Lower leg skin (tissue), 4 donors: ENCODE measurements around the gene SRSF11. TPM values are rescaled to one million over a fixed set of nuclear protein-coding genes. Genes with fewer than 3 reads are reported as not detected.

ENCODE experiments used
- DNase-seq, 2 donors: peaks; one replicate each; pipeline ENCODE4 v3.0.0-alpha.2; 2019; ENCODE audit warnings: low spot score in 2 of 2
- H3K4me3 ChIP-seq: fragments of 200-600 bp; sonication (generic); 2 replicates; pipeline ENCODE4 v1.5.1; 2017; ENCODE audit warnings: mild to moderate bottlenecking, low read depth; ENCODE audit not compliant: poor library complexity, severe bottlenecking
- POLR2A ChIP-seq, 2 donors: fragments of 450-650 bp; IDR thresholded peaks; one replicate each; pipeline ENCODE4 v1.6.1; 2016 to 2017; ENCODE audit warnings: antibody characterized with exemption in 2 of 2, mild to moderate bottlenecking in 1 of 2, moderate library complexity in 1 of 2
- intact Hi-C: fragments of 100-400 bp; cut with DNase I; formaldehyde crosslinking; loops from one replicate; pipeline ENCODE4 v1.15.0; 2023; ENCODE audit warnings: low total_unique reads
- total RNA-seq, 4 donors: library from RNA; depleted of rRNA; stranded (reverse); fragments of >200 nt; gene quantifications; one replicate each; pipeline ENCODE4 v1.1.0, GENCODE V29; 2016
- TF ChIP-seq, protein P1 (sequence below), 3 donors: fragments of 450-650 bp; IDR thresholded peaks; one replicate each; pipeline ENCODE4 v1.5.1; 2016; ENCODE audit warnings: antibody characterized with exemption in 3 of 3, mild to moderate bottlenecking in 3 of 3, moderate library complexity in 2 of 3

Gene SRSF11
- total RNA-seq, 4 donors from 2014 or later: 59.2 to 153 (median 98.7) TPM

DNA sequence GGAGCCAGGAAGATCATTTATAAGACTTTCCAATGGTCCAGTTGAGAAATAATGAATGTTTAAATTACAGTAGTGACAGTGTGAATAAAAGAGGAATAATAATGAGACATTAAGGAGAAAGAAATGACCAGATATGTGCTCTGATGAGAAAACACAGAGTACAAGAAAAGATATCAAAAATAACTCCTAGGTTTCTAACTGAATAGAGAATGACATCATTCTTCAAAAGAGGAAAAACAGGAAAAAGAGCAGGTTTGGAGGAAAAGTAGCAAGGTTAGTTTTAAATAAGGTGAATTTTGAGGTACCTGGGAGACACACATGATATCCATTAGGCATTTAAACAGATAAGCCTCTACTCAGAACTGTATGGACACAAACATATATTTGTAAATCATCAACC is 78.3 kb downstream of the SRSF11 start:
- TF ChIP-seq, protein P1, sequence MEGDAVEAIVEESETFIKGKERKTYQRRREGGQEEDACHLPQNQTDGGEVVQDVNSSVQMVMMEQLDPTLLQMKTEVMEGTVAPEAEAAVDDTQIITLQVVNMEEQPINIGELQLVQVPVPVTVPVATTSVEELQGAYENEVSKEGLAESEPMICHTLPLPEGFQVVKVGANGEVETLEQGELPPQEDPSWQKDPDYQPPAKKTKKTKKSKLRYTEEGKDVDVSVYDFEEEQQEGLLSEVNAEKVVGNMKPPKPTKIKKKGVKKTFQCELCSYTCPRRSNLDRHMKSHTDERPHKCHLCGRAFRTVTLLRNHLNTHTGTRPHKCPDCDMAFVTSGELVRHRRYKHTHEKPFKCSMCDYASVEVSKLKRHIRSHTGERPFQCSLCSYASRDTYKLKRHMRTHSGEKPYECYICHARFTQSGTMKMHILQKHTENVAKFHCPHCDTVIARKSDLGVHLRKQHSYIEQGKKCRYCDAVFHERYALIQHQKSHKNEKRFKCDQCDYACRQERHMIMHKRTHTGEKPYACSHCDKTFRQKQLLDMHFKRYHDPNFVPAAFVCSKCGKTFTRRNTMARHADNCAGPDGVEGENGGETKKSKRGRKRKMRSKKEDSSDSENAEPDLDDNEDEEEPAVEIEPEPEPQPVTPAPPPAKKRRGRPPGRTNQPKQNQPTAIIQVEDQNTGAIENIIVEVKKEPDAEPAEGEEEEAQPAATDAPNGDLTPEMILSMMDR (IDR thresholded peaks at IDR 0.05): no peak
- no peak for TF ChIP-seq POLR2A (IDR thresholded peaks at IDR 0.05)
- H3K4me3 ChIP-seq: no peak overlapping the region
- intact Hi-C loops: no loop called here
- no peak for DNase-seq

Other genes with a start within 250 kb of the SRSF11 start
- 10 to 100 TPM in 1 of 4 donors, 1 to 10 TPM in 3; 6.4 to 12.0 (median 9.5) TPM for gene LRRC40, start 15.8 kb upstream of the SRSF11 start, total RNA-seq
- 10 to 100 TPM; 30.6 to 35.0 (median 31.5) TPM for gene ANKRD13C, start 133.3 kb downstream of the SRSF11 start, total RNA-seq
- 1 to 10 TPM in 3 of 4 donors, under 1 TPM in 1; 0.88 to 2.8 (median 2.2) TPM for gene CTH, start 189.9 kb downstream of the SRSF11 start, total RNA-seq